ENCODE results near the gene CDX2. TPM values are rescaled to one million over a fixed set of nuclear protein-coding genes. Genes with fewer than 3 reads are reported as not detected.

The CDX2 gene
- total and polyA plus RNA-seq, 10 of the 15 experiments (the other 5 are each of a cell fraction or from before 2014, with no cell fraction given): 0.15 TPM; not detected in 9

DNA sequence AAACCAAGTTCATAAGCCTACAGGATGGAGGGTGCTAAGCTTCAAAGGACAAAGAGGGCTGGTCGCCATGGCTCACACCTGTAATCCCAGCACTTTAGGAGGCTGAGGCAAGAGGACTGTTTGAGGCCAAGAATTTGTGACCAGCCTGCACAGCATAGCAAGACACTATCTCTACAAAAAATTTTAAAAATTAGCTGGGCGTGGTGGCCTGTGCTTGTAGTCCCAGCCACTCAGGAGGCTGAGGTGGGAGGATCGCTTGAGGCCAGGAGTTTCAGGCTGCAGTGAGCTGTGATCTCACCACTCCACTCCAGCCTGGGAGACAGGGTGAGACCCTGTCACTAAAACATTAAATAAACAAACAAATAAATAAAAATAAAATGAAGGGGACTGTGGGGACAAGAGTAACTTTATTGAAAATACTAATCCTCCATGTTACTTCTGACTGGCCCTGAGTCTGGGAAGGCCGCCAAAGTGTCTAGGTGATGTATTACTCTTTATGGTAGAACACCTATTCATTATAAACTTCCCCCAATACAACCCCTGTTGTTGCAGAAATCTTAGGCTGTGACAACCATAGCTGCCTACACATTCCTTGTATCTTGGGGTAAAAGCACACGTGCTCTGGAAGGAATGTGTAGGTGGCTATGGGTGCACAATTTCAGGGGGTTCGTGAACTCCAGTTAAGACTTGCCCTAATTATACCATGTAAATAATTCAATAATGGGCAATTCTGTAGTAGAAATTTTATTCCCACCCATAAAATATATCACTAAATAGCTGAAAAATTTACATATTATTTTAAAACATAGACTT lies 34.0 kb upstream of the CDX2 start (continued):
- no peak for TF ChIP-seq SUPT20H (IDR thresholded peaks at IDR 0.05; ENCODE audit: borderline replicate concordance, control insufficient read depth, low read depth, low read length)

DNA sequence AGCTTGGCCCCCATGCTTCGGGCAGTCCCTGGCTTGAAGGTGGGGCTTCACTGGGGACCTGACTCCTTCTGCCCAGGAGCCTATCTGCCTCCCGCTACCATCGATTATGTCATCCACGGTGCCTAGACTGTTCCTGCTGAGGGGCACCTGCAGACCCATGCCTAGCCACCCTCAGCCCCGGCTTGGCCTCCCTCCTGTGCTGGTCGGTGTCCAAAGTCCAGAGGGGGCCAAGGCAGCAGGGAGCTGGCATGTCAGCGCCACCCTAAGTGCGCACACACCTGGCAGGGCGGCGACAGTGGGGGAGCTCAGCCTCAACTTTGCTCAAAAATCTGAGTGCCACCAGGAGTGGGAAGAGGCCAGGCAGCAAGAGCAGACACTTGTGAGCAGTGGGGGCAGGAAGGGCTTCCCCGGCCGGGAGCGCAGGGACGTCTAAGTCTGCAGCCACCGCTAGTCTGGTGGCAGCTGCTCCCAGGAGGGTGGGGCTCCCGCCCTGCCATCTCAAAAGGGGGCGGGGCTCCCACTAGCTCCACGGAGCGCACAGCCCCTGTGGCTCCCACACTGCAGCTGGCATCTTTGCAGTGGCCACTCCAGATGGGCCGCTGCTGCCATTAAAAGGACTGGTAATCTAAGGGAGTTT lies 32.8 kb upstream of the CDX2 start:
- Histone ChIP-seq H3K27ac (ENCODE audit: control insufficient read depth, insufficient read depth) (no peak overlapping the region), H3K79me2 (ENCODE audit: control insufficient read depth, insufficient read depth, low read length) (no peaks in the 10 kb centered on the region), H3K36me3 (ENCODE audit: control insufficient read depth in 2 of 2, insufficient read depth in 2 of 2, low read length in 1 of 2) (no peaks in the 10 kb centered on the region), H4K20me1 (ENCODE audit: control insufficient read depth, insufficient read depth) (no peaks in the 10 kb centered on the region), H3K4me2 (ENCODE audit: control insufficient read depth, insufficient read depth) (no peak overlapping the region), H3K4me3 (no peak overlapping the region), H2AFZ (ENCODE audit: control insufficient read depth, low read depth, low read length) (no peak overlapping the region), H3K4me1 (ENCODE audit: control insufficient read depth, insufficient read depth, low read length) (no peaks in the 10 kb centered on the region), H3K9me3 (replicated peaks; ENCODE audit: control insufficient read depth, insufficient read depth, low read length) (no peaks in the 10 kb centered on the region), H3K27me3 (replicated peaks in 1 of 2; ENCODE audit: control insufficient read depth in 2 of 2, insufficient read depth in 2 of 2, low read length in 1 of 2) (no peaks in the 10 kb centered on the region), H3K9ac (ENCODE audit: control insufficient read depth, insufficient read depth, low read length) (no peak overlapping the region)
- POLR2A ChIA-PET: interaction anchor here (1.1 kb wide), 1 partner anchor 12 kb away, joined by 3 read pairs; no protein-coding TSS in a partner anchor
- no peak for TF ChIP-seq ZZZ3 (IDR thresholded peaks at IDR 0.05; ENCODE audit: control insufficient read depth, insufficient read length, low read depth)
- no peak for TF ChIP-seq SREBF1 (IDR thresholded peaks at IDR 0.05; ENCODE audit: low read length)
- TF ChIP-seq, protein P1, sequence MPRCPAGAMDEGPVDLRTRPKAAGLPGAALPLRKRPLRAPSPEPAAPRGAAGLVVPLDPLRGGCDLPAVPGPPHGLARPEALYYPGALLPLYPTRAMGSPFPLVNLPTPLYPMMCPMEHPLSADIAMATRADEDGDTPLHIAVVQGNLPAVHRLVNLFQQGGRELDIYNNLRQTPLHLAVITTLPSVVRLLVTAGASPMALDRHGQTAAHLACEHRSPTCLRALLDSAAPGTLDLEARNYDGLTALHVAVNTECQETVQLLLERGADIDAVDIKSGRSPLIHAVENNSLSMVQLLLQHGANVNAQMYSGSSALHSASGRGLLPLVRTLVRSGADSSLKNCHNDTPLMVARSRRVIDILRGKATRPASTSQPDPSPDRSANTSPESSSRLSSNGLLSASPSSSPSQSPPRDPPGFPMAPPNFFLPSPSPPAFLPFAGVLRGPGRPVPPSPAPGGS (IDR thresholded peaks at IDR 0.05; ENCODE audit: borderline replicate concordance, insufficient read depth, low read depth, low read length, poor library complexity, severe bottlenecking): no peak
- no peak for TF ChIP-seq SUZ12 (IDR thresholded peaks at IDR 0.05; ENCODE audit: unreplicated experiment)
- no peak for TF ChIP-seq SIX5 (IDR thresholded peaks at IDR 0.05; ENCODE audit: low read depth, low read length, severe bottlenecking)
- no peak for TF ChIP-seq TCF7 (IDR thresholded peaks at IDR 0.05; ENCODE audit: borderline replicate concordance)
- no peak for TF ChIP-seq MTA3 (IDR thresholded peaks at IDR 0.05; ENCODE audit: borderline replicate concordance, low read length)
- TF ChIP-seq MYC (IDR thresholded peaks at IDR 0.05; ENCODE audit: insufficient read depth, insufficient read length, insufficient replicate concordance, low read length, severe bottlenecking): no peak
- no peak for TF ChIP-seq ASH2L (IDR thresholded peaks at IDR 0.05; ENCODE audit: borderline replicate concordance, low read depth)
- no peak for TF ChIP-seq MXI1 (IDR thresholded peaks at IDR 0.05; ENCODE audit: low read depth, low read length)
- in situ Hi-C loops (cut with MboI): no loop called here
- DNase-seq (ENCODE audit: low read depth, low spot score) (no peak), FAIRE-seq (no peak), ATAC-seq (peak; percentile 53)
- BruUV-seq (replicated peaks): no TSS peak
- WGBS (ENCODE audit: insufficient coverage, insufficient replicate concordance, low lambda C conversion rate, missing lambda C conversion rate): 69% methylated on average over 20 of the region's 20 CpGs
- RAD21 ChIA-PET (ENCODE audit: unreplicated experiment): no interaction called here
- CTCF ChIA-PET: interaction anchor here (1.6 kb wide), 1 partner anchor 18 kb away, joined by 4 read pairs; no protein-coding TSS in a partner anchor
- intact Hi-C loops (cut with micrococcal nuclease; ENCODE audit: unreplicated experiment): no loop called here
- SMC1A ChIA-PET (ENCODE audit: uncharacterized antibody, unreplicated experiment): no interaction called here

All from GM12878 (cell line).